NCI-H446 (cell line): ENCODE results near the gene RAB10.
"Not testable (repeated sequence)": the region's sequence is repeated elsewhere in the genome, so short reads cannot be mapped to it uniquely, and the experiment has no call there.

ENCODE experiments used
- DNase-seq, 2 experiments: peaks; one replicate each; lab custom pipeline; 2025; lab: John Stamatoyannopoulos, UW

RAB10 gene

DNA sequence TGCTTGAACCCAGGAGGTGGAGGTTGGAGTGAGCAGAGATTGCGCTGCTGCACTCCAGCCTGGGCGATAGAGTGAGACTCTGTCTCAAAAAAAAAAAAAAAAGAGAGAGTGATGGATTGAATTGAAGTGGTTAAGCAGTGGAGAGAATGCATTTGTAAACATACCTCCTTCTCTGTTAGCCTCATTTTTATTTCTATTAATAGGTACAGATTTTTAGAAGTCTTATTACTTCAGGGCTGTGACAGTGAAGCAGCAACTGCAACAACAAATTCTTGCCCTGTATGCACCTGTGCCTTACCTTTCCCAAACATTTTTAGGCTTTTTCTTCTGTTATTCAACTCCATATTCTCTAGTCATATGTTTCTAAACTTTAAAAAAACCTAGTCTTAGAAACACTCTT, 55.5 kb downstream of the RAB10 start:
- DNase-seq = no peak

DNA sequence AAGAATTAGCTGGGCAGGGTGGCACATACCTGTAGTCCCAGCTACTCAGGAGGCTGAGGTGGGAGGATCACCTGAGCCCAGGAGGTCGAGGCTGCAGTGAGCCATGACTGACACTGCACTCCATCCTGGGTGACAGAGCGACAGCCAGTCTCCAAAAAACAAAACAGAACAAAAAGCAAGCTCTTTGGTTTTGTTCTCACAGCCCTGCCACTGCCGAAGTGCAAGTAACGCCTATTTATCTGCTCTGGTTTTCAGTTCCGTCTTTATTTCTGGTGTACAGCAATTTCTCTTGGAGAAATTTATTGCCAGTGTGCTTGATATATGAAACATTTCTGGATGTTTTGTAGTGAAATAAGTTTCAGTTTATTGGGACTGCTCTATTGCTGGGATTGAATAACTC, 61.9 kb downstream of the RAB10 start:
- DNase-seq = no peak

DNA sequence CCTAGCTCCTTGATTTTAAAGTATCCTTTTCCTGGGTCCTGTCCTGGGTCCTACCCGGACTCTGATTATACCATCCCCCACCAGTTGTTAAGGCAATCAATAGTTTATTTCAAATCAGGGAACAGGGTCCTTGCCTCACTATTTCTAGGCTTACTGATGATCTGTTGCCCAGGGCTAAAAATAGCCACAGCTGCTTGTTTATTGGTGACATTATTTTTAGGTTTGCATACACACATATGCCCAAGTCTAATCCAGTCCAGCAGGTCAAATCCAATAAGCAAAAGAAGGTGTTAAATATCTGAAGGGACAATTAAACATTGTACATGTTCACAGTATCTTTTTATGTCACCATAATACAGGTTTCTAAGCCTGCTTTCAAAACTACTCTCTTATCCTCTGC, 66.0 kb downstream of the RAB10 start:
- DNase-seq = no peak

DNA sequence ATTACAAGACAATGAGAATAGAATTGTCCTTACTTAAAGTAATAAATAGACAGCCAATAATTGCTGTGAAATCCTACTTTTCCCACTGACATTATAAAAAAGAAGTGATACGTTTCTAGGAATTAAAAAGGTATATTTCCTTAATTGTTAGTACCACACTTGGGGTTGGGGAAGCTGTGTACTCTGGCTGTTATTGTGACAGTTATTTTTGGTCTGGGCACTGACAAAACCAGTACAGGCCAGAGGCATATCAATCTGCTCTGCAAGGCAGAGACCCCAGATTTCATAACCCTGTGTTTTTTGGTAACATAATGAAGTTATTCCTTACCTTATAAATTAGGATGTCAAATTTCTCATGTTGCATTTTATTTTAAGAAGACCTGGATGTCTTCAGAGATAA, 66.5 kb downstream of the RAB10 start:
- no peak for DNase-seq

DNA sequence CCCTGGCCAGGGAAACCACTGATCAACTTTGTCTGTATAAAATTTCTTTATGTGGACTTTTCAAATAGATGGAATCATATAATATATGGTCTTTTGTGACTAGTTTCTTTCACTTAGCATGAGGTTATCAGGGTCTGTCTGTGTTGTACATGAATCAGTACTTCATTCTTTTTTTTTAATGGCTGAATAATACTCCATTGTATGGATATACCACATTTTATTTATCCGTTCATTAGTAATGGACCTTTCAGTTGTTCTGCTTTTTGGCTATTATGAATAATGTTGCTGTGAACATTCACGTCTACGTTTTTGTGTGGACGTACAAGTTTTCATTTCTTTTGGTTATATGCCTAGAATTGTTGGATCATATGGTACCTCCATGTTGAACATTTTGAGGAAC, 69.9 kb downstream of the RAB10 start:
- DNase-seq = no peak

DNA sequence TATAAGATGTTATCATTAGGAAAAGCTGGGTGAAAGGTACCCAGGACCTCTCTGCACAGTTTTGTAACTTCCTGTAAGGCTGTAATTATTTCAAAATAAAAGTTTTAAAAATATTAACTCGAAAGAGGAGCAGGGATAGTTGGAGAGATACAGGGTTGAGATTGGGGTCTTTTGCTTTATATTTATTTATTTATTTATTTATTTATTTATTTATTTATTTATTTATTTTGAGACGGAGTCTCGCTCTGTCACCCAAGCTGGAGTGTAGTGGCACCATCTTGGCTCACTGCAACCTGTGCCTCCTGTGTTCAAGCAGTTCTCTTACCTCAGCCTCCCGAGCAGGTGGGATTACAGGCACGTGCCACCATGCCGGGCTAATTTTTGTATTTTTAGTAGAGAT, 74.8 kb downstream of the RAB10 start:
- not testable (repeated sequence) for DNase-seq

DNA sequence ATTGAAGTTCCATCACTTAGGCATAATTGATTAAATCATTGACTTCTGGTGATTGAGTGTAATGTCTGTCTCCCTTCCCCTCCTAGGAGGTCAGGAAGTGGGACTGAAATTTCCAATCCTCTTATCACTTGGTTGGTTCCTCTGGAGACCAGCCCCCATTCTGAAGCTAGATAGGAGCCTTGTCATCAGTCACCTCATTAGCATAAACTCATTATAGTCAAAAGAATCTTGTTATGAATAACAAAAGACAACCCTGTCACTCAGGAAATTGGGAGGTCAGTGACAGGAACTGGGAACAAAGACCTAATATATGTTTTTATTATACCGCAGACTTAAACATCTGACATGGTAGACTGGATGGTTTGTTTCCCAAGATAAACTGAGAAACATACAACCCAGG, 78.3 kb downstream of the RAB10 start:
- no peak for DNase-seq

DNA sequence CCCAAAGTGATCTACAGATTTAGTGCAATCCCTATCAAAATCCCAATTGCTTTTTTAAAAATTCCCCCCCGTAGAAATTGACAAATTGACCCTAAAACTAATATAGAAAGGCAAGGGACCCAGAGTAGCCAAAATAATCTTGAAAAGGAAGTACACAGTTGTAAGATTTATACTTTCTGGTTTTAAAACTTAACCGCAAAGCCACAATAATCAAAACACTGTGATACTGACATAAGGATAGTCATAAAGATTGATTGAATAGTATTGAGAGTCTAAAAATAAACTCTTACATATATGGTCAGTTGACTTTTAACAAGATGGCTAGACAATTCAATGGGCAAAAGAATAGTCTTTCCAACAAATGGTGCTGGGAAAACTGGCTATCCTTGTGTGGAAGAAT, 80.3 kb downstream of the RAB10 start:
- no peak for DNase-seq

DNA sequence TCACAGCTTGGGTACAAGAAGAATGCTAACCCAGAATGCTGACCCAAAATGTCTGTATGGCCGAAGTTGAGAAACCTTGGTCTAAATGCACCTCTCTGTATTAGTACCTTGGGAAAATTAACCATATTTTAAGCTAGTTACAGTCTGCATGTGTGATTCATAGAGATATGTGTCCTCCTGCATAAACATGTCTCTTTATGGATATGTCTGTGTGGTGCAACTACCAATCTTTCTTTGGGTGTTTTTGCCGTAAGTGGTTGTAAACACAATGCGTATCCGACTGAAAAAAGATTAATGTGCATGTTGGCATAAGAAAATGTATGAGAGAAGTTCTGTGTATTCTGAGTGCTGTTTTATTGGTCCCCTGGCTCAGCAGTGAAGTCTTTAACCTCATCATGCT, 84.8 kb downstream of the RAB10 start:
- DNase-seq = no peak

DNA sequence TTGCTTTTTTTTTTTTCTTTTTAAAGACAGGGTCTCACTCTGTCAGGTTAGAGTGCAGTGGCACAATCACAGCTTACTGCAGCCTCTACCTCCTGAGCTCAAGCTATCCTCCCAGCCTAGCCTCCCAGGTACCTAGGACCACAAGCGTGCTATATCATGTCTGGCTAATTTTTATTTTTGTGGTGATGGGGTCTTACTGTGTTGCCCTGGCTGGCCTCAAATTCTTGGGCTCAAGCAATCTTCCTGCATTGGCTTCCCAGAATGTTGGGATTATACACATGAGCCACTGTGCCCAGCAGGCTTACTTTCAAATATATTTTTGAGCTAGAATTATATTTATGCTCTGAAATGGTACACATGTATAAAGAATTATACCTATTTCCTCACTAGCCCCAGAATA, 85.6 kb downstream of the RAB10 start:
- no peak for DNase-seq

DNA sequence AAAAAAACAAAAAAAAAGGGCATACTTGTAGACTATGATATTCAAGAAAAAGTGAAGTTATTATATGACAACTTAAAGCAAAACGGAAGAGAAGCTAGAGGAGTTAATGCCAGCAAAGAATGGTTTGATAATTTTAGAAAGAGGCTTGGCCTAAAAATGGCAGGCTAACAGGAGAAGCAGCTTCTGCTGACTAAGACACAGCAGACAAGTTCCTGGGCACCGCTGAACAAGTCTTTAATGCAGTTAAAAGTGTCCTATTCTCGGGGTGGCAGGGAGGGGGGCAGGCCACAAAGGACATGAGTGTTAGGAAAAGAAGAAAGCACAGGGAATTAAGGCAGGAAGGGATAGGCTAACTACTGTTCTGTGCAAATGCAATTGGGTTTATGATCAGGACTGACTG, 88.7 kb downstream of the RAB10 start:
- DNase-seq = no peak

DNA sequence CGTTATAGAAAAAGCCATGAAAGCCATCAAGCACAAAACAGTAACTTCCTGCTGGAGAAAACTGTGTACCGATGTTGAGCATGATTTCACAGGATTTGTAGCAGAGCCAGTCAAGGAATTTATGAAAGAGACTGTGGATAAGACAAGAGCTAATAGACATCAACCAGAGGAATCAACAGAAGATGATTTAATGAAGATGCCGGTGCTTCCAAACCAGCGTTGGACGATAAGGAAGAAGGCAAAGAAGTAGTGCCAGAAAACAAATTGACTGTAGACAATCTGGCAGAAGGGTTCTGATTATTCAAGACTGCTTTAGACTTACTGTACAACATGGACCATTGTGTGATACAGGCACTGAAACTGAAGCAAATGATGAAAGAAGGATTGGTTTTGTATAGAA, 89.5 kb downstream of the RAB10 start:
- no peak for DNase-seq

DNA sequence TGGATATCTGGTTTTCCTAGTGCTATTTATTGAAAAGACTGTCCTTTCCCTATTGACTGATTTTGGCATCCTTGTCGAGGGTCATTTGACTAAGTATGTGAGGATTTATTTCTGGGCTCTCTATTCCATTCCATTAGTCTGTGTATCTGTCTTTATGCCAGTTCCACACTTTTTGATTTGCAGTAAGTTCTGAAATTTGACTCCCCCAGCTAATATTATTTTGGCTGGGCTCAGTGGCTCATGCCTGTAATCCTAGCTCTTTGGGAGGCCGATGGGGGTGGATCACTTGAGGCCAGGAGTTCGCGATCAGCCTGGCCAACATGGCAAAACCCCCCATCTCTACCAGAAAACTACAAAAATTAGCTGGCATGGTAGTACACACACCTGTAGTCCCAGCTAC, 92.2 kb downstream of the RAB10 start:
- no peak for DNase-seq

DNA sequence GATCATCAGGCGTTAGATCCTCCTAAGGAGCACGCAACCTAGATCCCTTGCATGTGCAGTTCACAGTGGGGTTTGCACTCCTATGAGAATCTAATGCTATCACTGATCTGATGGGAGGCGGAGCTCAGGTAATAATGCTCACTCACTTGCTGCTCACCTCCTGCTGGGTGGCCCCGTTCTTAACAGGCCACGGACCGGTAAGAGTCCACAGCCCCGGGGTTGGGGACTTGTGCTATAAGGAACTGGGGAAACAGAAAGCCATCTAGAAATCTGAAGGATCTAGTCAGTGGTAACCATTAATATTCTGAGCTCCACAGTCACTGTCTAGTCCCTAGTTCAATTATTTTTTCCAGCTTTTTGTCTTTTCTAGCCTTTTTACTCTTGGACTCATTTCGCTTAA, 94.3 kb downstream of the RAB10 start:
- no peak for DNase-seq

DNA sequence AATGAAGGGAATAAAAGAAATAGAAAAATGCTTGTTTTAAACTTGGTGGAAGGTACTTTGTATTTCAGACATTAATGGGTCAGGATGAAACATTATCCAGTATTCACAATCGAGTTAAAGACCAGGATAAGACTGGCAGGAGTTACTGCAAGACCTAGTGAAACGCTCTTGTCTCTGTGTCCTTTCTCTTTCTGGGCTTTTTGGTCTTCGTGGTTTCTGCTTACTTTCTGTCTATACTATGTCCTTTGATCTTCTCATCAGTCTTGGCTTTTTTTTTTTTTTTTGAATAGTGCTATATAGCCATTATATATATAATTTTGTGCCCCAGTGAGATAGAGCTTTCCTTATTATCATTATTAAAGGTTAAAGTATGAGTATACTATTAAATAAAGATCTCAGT, 96.9 kb downstream of the RAB10 start:
- no peak for DNase-seq

DNA sequence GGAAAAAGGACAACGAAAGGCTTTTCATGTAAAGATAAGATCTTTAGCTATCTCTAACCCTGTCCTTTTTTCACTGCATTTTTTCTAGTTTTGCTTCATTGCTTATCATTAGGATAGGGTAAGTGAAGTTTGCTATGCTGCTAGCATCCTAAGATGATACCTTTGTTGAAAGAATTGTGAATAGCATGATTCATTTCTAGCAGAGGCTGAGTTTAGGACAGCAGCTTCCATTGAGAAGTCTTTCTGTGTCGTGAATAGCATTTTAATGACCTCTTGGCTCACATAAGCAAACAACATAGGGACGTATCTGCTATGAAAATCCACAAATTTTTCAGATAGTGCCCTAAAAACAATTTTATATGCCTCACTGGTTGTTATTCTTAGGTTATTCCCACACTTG, 102.6 kb downstream of the RAB10 start:
- no peak for DNase-seq

DNA sequence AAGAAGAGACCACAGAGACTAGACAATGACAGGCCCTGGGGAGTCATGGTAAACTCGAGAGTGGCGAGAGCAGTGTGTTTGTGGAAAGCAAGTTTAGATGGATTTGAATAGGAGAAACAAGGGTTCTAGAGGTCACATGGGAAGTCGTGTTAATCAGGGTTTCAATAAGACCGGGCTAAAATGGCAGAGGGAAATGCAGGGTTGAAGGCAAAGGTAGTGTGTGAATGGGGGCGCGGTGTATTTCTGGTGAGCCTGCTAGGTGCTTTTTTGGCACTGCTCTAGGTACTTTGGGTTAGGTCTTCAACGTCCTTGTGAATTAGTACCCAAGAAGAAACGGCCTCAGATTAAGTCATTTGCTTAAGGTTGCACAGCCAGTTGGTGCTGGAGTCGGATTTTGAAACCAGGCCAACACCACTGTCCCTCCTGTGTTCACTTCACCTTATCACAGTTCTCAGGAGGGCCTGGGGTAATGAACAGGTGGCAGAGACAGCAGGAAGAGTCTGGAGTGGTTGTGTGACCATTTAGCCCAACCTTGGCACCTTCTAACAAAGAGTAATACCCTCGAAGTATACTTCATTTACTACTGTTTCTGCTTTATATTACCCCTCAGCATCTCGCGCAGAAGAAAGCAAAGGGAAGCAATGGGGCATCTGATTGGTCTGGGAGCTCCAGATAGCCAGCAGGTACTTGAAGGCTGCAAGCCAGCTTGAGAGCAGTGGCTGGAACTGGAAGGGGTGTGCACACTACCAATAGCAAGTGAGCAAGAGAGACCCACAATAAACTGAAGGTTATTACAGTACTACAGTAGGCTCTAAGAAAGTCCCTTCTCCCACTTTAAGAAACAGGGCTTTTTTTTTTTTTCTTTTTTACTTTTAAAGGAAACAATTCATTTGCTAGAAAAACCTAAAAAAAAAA, 105.6 kb downstream of the RAB10 start:
- no peak for DNase-seq

DNA sequence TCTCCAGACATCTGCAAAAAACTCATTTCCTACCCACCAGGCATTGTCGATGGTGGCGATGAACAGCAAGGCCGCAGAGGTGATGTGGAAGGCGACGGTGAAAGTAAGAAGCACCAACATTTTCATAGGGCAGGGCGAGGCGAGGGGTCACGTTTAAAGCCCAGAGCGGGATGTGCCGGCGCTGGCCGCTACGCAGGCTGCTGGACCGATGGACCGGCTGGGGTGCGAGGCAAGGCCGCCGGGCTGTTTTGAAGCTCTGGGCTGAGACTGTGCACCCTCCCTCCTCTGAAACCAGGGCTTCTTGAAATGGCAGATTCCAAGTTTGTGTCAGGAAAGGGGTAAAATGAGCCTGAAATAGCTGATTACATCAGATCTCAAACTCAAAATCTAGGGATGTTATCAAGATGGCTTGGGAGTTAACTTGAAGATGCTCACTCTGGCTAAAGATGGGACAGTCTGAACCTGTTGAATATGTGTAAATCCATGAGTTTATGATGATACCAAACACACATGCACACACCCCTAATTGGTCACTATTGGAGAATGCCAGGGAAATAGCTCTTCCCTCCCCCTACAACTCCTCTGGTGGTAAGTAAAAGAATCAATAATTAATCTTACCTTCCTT, 107.4 kb downstream of the RAB10 start:
- no peak for DNase-seq

DNA sequence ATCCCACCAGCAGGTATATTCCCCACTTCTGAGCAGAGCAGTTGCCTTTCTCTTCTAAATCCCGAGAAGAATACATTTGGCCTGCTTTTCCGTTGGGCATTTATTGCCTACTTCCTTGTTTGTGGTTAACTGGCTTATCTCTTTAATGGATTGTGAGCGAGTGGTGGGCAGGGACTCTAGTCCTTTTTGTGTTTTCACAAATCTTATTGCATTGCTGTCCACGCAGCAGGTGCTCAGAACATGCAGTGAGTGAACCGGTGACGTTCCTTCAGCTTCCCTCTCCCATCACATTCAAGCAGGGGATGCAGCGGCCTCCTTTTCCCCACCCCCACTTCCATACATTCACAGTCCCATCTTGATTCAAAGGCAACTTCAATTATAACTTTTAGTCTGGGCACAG, 110.1 kb downstream of the RAB10 start:
- DNase-seq = no peak

DNA sequence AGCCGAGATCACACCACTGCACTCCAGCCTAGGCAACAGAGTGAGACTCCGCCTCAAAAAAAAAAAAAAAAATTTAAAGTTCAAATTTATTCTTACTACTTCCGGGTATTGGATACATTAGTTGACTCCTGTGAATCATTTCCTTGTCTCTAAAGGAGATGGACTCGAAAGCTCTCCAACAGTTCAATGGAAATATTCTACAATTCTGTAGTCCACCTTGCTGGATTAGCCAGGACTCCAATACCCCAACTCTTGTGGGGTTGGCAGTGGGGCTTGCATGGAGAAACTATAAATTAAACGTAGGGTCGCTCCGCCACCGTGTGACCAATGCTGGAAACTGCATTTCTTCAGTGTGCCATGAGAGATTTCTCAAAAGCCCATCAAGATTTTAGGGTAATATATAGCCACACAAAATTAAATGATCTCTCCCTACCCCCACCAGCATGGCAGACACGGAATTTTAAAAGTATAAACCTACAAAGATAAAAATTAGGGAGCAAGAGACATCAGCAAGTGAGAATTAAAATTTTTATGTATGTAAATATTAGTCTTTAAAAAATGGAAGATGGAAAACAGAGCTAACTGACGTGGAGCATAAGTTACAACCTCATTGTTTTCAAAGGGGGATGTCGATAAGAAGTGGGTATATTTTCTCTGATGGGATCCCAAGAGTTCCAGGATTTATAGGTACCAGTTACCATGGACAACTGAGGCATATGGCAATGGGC, 111.2 kb downstream of the RAB10 start:
- peak; percentile 23 to 76 for DNase-seq

DNA sequence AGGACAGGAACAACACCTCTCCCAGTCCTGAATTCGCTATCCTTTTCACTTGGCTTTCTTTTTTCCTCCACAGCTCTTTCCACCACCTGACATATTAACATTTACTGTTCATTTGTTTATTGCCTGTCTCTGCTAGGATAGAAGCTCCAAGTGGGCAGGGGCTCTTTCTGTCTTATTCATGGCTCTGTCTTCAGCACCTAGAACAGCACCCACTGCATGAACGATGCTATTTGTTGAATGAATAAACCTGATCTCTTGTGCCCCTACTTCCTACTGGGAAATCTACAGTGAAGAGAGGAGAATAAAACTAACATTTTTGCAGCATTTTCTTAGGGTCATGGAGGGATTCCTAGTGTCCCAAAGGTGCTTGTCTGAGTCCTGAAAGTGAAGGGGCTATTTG, 114.6 kb downstream of the RAB10 start:
- no peak for DNase-seq

DNA sequence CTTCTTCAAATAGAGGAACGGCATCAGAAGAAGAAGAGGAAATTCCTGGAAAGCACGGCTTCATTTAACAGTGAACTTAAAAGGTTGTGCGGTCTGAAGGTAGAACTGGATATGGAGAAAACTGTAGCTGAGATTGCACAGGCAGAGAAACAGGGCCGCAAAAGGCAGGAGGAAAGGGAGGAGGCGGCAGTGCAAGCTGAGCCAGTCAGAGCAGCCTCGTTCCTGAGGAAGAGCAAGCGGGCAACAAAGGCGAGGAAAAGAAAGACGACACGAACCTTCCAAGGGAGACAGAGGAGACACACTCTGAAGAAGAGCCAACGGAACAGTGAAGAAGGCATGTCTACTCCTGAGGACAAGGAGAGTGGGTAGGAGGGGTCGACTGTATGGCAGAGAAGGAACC, 116.4 kb downstream of the RAB10 start:
- DNase-seq = no peak

DNA sequence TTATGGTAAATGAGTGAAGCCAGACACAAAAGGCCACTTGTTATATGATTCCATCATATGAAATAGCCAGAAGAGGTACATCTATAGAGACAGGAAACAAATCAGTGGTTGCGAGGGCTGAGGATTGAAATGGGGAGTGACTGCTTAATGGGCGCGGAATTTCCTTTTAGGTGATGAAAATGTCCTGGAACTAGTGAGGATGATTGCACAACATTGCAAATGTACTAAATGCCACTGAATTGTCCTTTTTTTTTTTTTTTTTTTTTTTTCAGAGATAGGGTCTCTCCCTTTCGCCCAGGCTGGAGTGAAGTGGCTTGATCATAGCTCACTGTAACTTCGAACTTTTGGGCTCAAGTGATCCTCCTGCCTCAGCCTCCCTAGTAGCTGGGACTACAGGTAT, 123.7 kb downstream of the RAB10 start:
- no peak for DNase-seq
